Measurements from ENCODE around the gene REN.

GRCh38 chr1:204205486-204205885 is 39.3 kb upstream of the REN start:
- no peak for TF ChIP-seq TAF1 (IDR thresholded peaks at IDR 0.05; ENCODE audit: borderline replicate concordance, insufficient read depth, low read length)
- no peak for TF ChIP-seq POLR2AphosphoS5 (IDR thresholded peaks at IDR 0.05; ENCODE audit: low read depth, low read length)

Measured in PFSK-1 (cell line).